Stomach smooth muscle (tissue), 2 donors: ENCODE data around the gene TRMT44.
A peak's percentile ranks its signal among the peaks of the same experiment; 100 is the strongest.

Experiments
- H3K27ac ChIP-seq: one replicate; pipeline ENCODE4 v1.7.0; 2013; ENCODE audit warnings: mild to moderate bottlenecking, low read length, inconsistent platforms
- H3K27me3 ChIP-seq, 2 donors: one replicate each; pipeline ENCODE4 v1.7.0; 2013; ENCODE audit warnings: low read length in 2 of 2; ENCODE audit not compliant: insufficient read depth in 2 of 2, control insufficient read depth in 1 of 2
- H3K36me3 ChIP-seq, 2 donors: one replicate each; pipeline ENCODE4 v1.7.0; 2013; ENCODE audit warnings: low read length in 2 of 2; ENCODE audit not compliant: control insufficient read depth in 2 of 2, insufficient read depth in 2 of 2
- H3K4me1 ChIP-seq: one replicate; pipeline ENCODE4 v1.7.0; 2013; ENCODE audit warnings: low read length; ENCODE audit not compliant: control insufficient read depth, insufficient read depth
- H3K4me3 ChIP-seq, 2 donors: one replicate each; pipeline ENCODE4 v1.7.0; 2013; ENCODE audit warnings: low read length in 2 of 2
- H3K9ac ChIP-seq, 2 donors: one replicate each; pipeline ENCODE4 v1.7.0; 2013; ENCODE audit warnings: low read length in 2 of 2, mild to moderate bottlenecking in 1 of 2
- H3K9me3 ChIP-seq, 2 donors: one replicate each; pipeline ENCODE4 v1.7.0; 2013; ENCODE audit warnings: low read length in 2 of 2; ENCODE audit not compliant: control insufficient read depth in 2 of 2
- donor health status: healthy.
- donor health status: Pancreatic carcinoma.

TRMT44 gene

GRCh38 chr4:8398347-8398746 is 42.2 kb upstream of the TRMT44 start:
- H3K36me3 ChIP-seq = peaks cover 16 to 33% of the 10 kb centered on the region in 2 donors
- H3K9ac ChIP-seq = no peak overlapping the region
- H3K4me3 ChIP-seq = no peak overlapping the region
- no peaks in the 10 kb centered on the region for H3K9me3 ChIP-seq
- H3K27ac ChIP-seq = no peak overlapping the region
- H3K4me1 ChIP-seq = peaks cover 36% of the 10 kb centered on the region
- no peaks in the 10 kb centered on the region for H3K27me3 ChIP-seq

GRCh38 chr4:8399298-8399697 is 41.3 kb upstream of the TRMT44 start:
- H3K27ac ChIP-seq = no peak overlapping the region
- no peaks in the 10 kb centered on the region for H3K27me3 ChIP-seq
- H3K9me3 ChIP-seq = no peaks in the 10 kb centered on the region
- H3K9ac ChIP-seq = no peak overlapping the region
- H3K36me3 ChIP-seq = peaks cover 22 to 34% of the 10 kb centered on the region in 2 donors
- peaks cover 28% of the 10 kb centered on the region for H3K4me1 ChIP-seq
- H3K4me3 ChIP-seq = no peak overlapping the region

- peaks cover 30 to 37% of the 10 kb centered on the region in 2 donors for H3K36me3 ChIP-seq
- H3K27me3 ChIP-seq = no peaks in the 10 kb centered on the region
- H3K4me3 ChIP-seq = no peak overlapping the region
- peak overlapping the region; percentile 85 for H3K27ac ChIP-seq
- peaks cover 21% of the 10 kb centered on the region for H3K4me1 ChIP-seq
- no peaks in the 10 kb centered on the region for H3K9me3 ChIP-seq
- no peak overlapping the region for H3K9ac ChIP-seq
These were observed 39.8 kb upstream of the TRMT44 start for GRCh38 chr4:8400632-8401325.

GRCh38 chr4:8401665-8402064 is 38.9 kb upstream of the TRMT44 start:
- H3K4me3 ChIP-seq = no peak overlapping the region
- no peak overlapping the region for H3K9ac ChIP-seq
- H3K36me3 ChIP-seq = peaks cover 31 to 35% of the 10 kb centered on the region in 2 donors
- H3K27me3 ChIP-seq = no peaks in the 10 kb centered on the region
- H3K4me1 ChIP-seq = peaks cover 21% of the 10 kb centered on the region
- H3K9me3 ChIP-seq = no peaks in the 10 kb centered on the region
- H3K27ac ChIP-seq = peak overlapping the region; percentile 85

GRCh38 chr4:8402181-8402597 is 38.4 kb upstream of the TRMT44 start:
- peak overlapping the region; percentile 85 for H3K27ac ChIP-seq
- peaks cover 31% of the 10 kb centered on the region in 2 donors for H3K36me3 ChIP-seq
- peak overlapping the region; percentile 8 to 36 for H3K9ac ChIP-seq

GRCh38 chr4:8402640-8403039 is 37.9 kb upstream of the TRMT44 start:
- H3K4me3 ChIP-seq = peak overlapping the region in 1 of 2 donors; percentile 29
- peaks cover 21% of the 10 kb centered on the region for H3K4me1 ChIP-seq
- H3K27me3 ChIP-seq = no peaks in the 10 kb centered on the region
- peaks cover 32 to 33% of the 10 kb centered on the region in 2 donors for H3K36me3 ChIP-seq
- H3K9me3 ChIP-seq = no peaks in the 10 kb centered on the region
- H3K27ac ChIP-seq = peak overlapping the region; percentile 85
- H3K9ac ChIP-seq = peak overlapping the region; percentile 8 to 42

More at GRCh38 chr4:8402181-8402597, 38.4 kb upstream of the TRMT44 start:
- Histone ChIP-seq H3K4me1 (peaks cover 21% of the 10 kb centered on the region), H3K9me3 (no peaks in the 10 kb centered on the region), H3K27me3 (no peaks in the 10 kb centered on the region), H3K4me3 (peak overlapping the region in 1 of 2 donors; percentile 29)

- peaks cover 32 to 35% of the 10 kb centered on the region in 2 donors for H3K36me3 ChIP-seq
- peak overlapping the region; percentile 85 for H3K27ac ChIP-seq
- peaks cover 21% of the 10 kb centered on the region for H3K4me1 ChIP-seq
- no peaks in the 10 kb centered on the region for H3K9me3 ChIP-seq
- H3K9ac ChIP-seq = peak overlapping the region; percentile 8 to 42
- no peak overlapping the region for H3K4me3 ChIP-seq
- H3K27me3 ChIP-seq = no peaks in the 10 kb centered on the region
These were observed 37.3 kb upstream of the TRMT44 start for GRCh38 chr4:8403173-8403753.

GRCh38 chr4:8403976-8404375 is 36.6 kb upstream of the TRMT44 start:
- Histone ChIP-seq H3K27ac (no peak overlapping the region), H3K4me1 (peaks cover 24% of the 10 kb centered on the region), H3K27me3 (no peaks in the 10 kb centered on the region), H3K36me3 (peaks cover 31 to 32% of the 10 kb centered on the region in 2 donors), H3K9ac (no peak overlapping the region), H3K9me3 (no peaks in the 10 kb centered on the region), H3K4me3 (no peak overlapping the region)

- Histone ChIP-seq H3K4me1 (peaks cover 27% of the 10 kb centered on the region), H3K9me3 (no peaks in the 10 kb centered on the region), H3K9ac (no peak overlapping the region), H3K27ac (no peak overlapping the region), H3K27me3 (no peaks in the 10 kb centered on the region), H3K36me3 (peaks cover 28 to 36% of the 10 kb centered on the region in 2 donors), H3K4me3 (no peak overlapping the region)
These were observed 35.6 kb upstream of the TRMT44 start for GRCh38 chr4:8404791-8405515.

- Histone ChIP-seq H3K9ac (no peak overlapping the region), H3K27ac (no peak overlapping the region), H3K9me3 (no peaks in the 10 kb centered on the region), H3K27me3 (no peaks in the 10 kb centered on the region), H3K4me1 (peaks cover 31% of the 10 kb centered on the region), H3K4me3 (no peak overlapping the region), H3K36me3 (peaks cover 33 to 37% of the 10 kb centered on the region in 2 donors)
These were observed 35.1 kb upstream of the TRMT44 start for GRCh38 chr4:8405516-8405875.
